AG08396 (cell line): ENCODE measurements around the gene TARP.
A peak's percentile ranks its signal among the peaks of the same experiment; 100 is the strongest.

Experiments used
- DNase-seq: peaks from one replicate; pipeline ENCODE4 v3.0.0; 2012; ENCODE audit warnings: low spot score, mixed read lengths

Gene TARP

DNA sequence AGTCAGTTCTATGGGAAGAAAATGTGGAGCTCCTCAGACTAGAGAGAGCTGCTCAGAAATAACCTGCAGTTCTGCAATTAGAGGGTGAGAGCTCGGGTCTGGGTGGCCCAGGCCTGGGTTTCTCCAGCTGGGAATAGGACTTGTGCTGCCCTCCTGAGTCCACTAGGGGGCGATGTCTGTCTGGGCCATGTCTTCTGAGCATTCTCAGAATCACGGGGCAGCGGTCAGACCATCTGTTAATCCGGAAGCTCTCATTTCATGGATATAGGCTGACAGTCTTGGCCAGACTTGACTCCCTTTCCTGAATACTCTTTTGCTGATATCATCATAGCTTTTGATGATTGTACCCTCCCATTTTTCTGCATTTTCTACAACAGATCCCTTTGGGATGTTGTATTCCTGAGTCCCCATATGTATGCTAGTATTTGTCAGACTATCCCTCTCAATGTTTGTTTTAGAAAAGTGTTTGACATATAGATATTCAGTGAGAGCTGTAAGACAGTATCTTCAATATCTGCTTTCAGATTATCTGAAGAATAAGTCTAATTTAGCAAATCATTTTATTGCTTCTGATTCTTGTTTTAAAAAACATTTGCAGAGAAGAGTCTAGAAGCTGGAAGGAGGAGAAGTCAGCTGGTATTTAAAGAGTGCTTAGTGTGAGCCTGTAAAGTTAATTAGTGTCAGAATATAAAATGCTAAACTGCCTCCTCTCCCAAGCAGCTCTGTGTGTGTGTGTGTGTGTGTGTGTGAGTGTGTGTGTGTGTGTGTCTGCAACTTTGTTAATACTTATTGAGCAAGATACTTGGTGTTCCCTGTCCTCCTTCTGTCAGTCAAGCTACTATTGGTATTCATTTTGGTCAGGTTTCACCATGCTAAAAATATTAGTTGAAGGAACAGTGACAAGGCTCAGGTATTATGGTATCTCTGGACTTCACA lies 57.4 kb downstream of the TARP start:
- DNase-seq: peak; percentile 85

DNA sequence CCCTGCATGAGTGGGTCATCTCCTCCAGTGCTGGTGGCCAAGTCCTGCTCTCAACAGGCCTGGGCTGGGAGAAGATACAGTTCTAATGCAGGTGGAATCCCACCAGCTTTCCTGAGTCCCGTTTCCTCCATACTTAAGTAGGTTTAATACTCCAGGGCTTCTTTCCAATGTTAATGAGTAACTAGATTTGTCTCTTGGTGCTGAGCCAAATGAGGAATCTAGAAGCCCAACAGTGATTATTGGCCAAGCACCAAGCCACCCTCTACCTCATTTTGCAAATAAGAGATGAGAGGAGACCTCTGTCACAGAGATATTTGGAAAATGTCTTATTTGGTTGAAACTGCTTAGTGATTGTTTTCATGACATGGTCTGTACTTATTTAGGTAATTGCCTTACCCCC lies 58.3 kb downstream of the TARP start:
- no peak for DNase-seq

DNA sequence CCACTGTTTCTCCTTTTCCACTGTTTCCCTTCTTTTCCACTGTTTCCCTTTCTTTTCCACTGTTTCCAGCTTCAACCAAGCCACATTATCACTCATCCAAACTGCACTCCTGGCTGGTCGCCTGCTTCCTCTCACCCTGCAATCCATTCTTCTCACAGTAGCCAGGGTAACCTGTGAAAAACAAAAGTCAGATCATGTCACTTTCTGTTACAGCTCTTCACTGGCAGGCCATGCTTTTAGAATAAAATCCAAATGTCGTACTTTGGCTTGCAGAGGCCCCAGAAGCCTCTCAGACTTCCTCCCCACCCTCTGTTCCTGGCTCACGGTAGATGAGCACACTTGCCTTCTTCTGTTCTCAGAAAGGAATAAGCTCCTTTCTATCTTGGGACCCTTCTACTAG lies 61.5 kb downstream of the TARP start:
- no peak for DNase-seq

DNA sequence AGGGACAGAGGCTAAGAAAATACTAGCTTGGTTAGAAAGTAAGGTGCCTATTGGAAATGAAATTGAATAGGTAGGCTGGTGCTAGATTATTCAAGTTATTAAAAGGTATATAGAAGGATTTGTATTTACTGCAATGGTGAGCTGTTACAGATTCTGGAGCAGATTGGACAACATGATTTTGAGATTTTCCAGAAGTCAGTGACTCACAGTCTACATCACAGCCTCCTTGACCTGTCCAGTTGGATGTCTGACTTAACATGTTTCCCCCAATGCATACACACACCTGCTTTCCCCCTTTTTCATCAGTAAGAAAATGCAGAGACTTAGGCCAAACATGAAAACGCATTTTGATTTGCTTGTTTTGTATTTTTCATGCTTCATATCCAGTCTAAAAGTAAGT lies 62.0 kb downstream of the TARP start:
- no peak for DNase-seq
